ENCODE results near the gene SPOCK1.

GRCh38 chr5:137040641-137041340, 458.3 kb downstream of the SPOCK1 start:
- no peak for TF ChIP-seq EP300 (IDR thresholded peaks at IDR 0.05)
- no peak for TF ChIP-seq ELK1 (IDR thresholded peaks at IDR 0.05; ENCODE audit: low read depth, low read length)
